Loucy (cell line): ENCODE results near the gene LRRK1.

ENCODE experiments used
- CTCF ChIP-seq: fragments of 200-600 bp; sonication (generic); conservative IDR thresholded peaks from 2 replicates; pipeline ENCODE4 v1.5.1; 2014; ENCODE audit warnings: mild to moderate bottlenecking, antibody characterized with exemption, low read length
- EZH2phosphoT487 ChIP-seq: fragments of 200-600 bp; IDR thresholded peaks from 2 replicates; pipeline ENCODE4 v1.6.1; 2018; ENCODE audit warnings: antibody characterized with exemption, mild to moderate bottlenecking, moderate library complexity, borderline replicate concordance

- no peak for TF ChIP-seq CTCF
- TF ChIP-seq EZH2phosphoT487, result no peak
Measured at GRCh38 chr15:101043911-101044624, 124.9 kb downstream of the LRRK1 start.
